GM12892 (cell line): ENCODE data around the gene CSGALNACT2.

Experiments
- DNase-seq: peaks from one replicate; pipeline ENCODE4 v3.0.0; 2011; ENCODE audit not compliant: insufficient read length
- FAIRE-seq: peaks from 2 replicates; lab custom pipeline; 2011; peaks lifted over from hg19 to GRCh38; lab: Jason Lieb, UNC
- POLR2A ChIP-seq: IDR thresholded peaks from 2 replicates; pipeline ENCODE4 v1.6.1; 2011; ENCODE audit warnings: low read depth, low read length, control low read depth
- POLR2AphosphoS5 ChIP-seq: IDR thresholded peaks from 2 replicates; pipeline ENCODE4 v1.6.1; 2011; ENCODE audit warnings: low read depth, low read length, control low read depth
- TAF1 ChIP-seq: IDR thresholded peaks from 2 replicates; pipeline ENCODE4 v1.6.1; 2011; ENCODE audit warnings: low read depth, mild to moderate bottlenecking, control low read depth, low read length, borderline replicate concordance

Gene CSGALNACT2

DNA sequence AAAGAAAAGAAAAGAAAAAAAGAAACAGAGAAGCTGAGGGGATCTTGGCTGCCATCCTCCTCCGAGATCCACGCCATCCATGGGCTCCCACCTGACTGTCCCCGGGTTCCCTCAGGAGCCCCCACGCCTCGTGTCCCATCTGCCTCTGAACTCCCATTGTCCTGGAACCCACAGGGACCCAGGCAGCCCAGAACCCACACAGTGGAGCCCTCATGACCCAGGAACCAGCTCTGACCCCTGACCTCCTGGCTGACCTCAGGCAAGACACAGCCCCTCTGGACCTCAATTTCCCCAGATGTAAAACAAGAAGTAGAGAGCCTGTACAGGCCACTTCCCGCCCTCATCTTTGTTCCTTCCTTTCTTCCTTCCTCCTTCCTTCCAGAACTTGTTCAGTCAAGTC, 88.2 kb downstream of the CSGALNACT2 start:
- DNase-seq = no peak
- no peak for TF ChIP-seq POLR2A
- TF ChIP-seq POLR2AphosphoS5 = no peak
- TF ChIP-seq TAF1 = no peak
- no peak for FAIRE-seq

- FAIRE-seq (no peak), DNase-seq (no peak)
- TF ChIP-seq POLR2A (no peak), POLR2AphosphoS5 (no peak), TAF1 (no peak)
Measured at GRCh38 chr10:43226851-43227845, 88.9 kb downstream of the CSGALNACT2 start.

DNA sequence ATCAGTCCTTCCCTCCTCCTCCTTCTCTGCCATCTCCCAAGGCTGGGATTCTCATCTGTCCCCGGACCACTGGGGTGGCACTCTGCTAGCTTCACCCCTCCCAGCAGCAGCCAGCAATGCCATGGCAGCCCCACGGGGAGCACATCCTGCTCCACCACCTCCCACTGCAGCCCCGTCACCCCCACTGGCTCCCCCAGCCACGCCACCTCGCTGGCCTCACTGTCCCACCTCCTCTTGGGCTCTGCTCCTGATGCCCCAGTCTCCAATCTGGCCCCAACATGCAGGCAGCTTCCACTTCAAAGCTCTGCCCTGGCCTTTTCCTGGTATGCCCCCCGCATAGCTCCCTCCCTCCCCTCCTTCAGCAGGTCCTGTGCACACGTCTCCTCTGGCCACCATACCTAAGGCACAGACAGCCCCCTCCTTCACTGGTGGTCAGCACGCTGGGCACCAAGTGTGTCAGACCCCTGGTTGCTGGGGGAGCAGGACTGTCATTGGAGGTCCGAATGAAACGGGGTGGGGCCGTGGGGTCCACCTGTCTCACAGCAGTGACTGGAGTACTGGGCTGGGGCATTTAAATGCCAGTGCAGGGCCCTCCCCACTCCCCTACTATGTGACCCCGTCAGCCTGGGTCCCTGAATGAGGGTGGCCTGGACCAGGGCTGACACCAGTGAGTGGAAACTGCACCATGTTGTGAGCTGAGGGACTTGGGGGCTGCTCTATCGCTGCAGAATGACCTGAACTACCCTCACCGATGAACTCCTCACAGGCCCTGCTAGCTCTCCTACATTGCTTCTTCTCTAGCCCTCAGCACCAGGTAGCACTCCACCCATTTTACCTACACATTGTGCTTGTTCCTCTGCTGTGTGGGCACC, 89.9 kb downstream of the CSGALNACT2 start:
- no peak for FAIRE-seq
- no peak for DNase-seq
- TF ChIP-seq POLR2AphosphoS5 (no peak), TAF1 (no peak), POLR2A (no peak)

GRCh38 chr10:43228783-43229207, 90.5 kb downstream of the CSGALNACT2 start:
- TF ChIP-seq POLR2A = no peak
- TF ChIP-seq POLR2AphosphoS5 = no peak
- TF ChIP-seq TAF1 = no peak
- FAIRE-seq (no peak), DNase-seq (no peak)

GRCh38 chr10:43229208-43230061, 91.2 kb downstream of the CSGALNACT2 start:
- no peak for DNase-seq
- FAIRE-seq = no peak
- TF ChIP-seq POLR2AphosphoS5 = no peak
- no peak for TF ChIP-seq TAF1
- no peak for TF ChIP-seq POLR2A

DNA sequence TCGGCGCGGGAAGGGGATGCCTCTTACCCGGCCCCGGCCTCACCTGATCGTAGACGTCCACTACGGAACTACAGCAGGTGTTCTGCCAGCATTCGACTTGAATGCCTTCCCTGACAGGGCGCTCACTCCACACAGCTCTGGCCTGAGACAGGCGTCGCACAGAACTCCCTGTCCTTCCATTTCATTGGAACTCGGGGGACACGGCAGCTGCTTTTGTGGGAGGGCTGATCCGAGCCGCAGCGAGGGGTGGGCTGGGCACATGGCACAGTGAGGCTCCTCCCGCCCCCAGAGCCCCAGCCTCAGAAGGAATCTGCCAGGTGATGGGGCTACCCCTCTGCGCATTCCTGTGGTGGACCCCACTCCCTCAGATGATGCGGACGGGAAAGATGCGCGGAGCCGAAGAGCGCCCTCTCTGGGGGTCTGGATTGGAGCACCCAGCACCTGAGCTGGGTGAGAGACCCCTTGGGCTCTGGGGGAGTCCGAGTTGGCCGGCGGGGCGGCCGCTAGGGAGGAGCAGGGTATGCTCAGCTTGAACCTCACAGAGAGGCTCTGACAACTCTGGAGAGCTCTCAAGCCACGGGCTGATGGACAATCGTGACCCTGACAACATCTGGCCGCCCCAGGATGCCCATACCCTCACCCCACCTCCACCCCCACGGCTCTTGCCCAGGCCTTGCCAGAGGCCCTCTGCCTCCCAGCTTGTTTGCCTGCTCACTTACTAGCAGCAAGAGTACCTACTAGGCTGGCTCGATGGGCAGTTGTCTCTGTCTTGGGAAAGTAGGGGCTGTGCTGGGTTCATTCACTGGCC, 92.1 kb downstream of the CSGALNACT2 start:
- TF ChIP-seq POLR2A = no peak
- TF ChIP-seq TAF1 = no peak
- no peak for TF ChIP-seq POLR2AphosphoS5
- FAIRE-seq (no peak), DNase-seq (no peak)

DNA sequence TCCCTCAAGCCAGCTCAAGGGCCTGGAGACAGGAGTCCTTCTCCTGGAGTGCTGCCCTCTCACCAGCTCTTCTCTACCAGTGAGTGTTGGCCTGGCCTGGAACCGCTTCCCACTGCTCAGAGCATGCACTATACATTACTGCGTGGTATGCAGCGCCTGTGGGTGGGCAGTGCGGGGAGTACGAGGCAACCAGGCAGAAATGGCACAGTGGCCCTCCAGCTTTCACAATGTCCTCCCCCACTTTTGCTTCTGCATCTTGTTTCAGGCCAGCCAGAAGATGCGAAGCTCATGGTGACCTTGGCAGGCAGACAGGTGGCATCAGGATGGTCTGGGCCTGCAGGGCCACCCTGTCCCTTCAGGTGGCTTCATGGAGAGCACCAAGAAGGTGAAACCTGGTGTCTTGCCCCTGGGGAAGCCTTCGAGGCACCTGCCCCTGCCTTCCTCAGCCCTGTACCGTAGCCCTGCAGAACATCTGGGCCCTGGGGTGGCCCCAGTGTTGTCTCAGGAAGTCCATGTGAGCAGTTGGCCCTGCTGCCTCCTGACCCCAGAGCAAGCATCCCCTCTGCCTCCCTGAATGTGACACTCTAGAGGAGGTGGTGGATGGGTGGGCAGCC, 92.8 kb downstream of the CSGALNACT2 start:
- TF ChIP-seq POLR2A = no peak
- TF ChIP-seq POLR2AphosphoS5 = no peak
- no peak for TF ChIP-seq TAF1
- FAIRE-seq (no peak), DNase-seq (no peak)

GRCh38 chr10:43231523-43232078, 93.4 kb downstream of the CSGALNACT2 start:
- no peak for DNase-seq
- FAIRE-seq = no peak

GRCh38 chr10:43233601-43234430, 95.6 kb downstream of the CSGALNACT2 start:
- DNase-seq (no peak), FAIRE-seq (no peak)
- TF ChIP-seq POLR2AphosphoS5 (no peak), TAF1 (no peak), POLR2A (no peak)

More at GRCh38 chr10:43231523-43232078, 93.4 kb downstream of the CSGALNACT2 start:
- no peak for TF ChIP-seq POLR2A
- TF ChIP-seq POLR2AphosphoS5 = no peak
- no peak for TF ChIP-seq TAF1
